M059J (cell line): Measurements from ENCODE around the gene ZBTB16. TPM values are rescaled to one million over a fixed set of nuclear protein-coding genes. Genes with fewer than 3 reads are reported as not detected.

Experiments used
- DNase-seq: peaks from one replicate; pipeline ENCODE4 v3.0.0-alpha.2; 2012; ENCODE audit warnings: low read depth
- total RNA-seq: library from RNA; depleted of rRNA; stranded (reverse); fragments of >200 nt; shearing (Covaris generic); gene quantifications from 2 replicates; pipeline ENCODE4 v1.2.3, GENCODE V29; 2014

The ZBTB16 gene
- total RNA-seq, 1 experiment from 2014 or later: not detected

- no peak for DNase-seq
These were observed 4.3 kb downstream of the ZBTB16 start for GRCh38 chr11:114063829-114064201.

GRCh38 chr11:114064216-114064615 is 4.7 kb downstream of the ZBTB16 start:
- DNase-seq: no peak

DNA sequence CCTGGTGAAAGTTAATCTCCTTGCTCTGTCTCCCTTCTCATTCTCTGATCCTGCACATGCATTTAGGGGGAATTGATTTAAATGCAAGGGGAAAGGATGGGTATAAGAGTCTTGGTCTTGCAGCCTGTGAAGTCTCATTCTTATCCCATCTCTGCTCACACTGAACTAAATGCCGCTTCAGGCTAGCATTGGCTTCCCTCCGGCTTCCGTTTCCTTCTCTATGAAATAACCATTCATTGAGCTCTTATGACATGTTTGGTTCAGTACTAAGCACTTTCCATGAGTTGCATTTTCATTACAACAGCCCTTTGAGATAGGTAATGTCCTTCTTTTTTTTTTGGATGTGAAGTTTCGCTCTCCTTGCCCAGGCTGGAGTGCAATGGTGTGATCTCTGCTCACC is 5.6 kb downstream of the ZBTB16 start:
- DNase-seq: no peak

DNA sequence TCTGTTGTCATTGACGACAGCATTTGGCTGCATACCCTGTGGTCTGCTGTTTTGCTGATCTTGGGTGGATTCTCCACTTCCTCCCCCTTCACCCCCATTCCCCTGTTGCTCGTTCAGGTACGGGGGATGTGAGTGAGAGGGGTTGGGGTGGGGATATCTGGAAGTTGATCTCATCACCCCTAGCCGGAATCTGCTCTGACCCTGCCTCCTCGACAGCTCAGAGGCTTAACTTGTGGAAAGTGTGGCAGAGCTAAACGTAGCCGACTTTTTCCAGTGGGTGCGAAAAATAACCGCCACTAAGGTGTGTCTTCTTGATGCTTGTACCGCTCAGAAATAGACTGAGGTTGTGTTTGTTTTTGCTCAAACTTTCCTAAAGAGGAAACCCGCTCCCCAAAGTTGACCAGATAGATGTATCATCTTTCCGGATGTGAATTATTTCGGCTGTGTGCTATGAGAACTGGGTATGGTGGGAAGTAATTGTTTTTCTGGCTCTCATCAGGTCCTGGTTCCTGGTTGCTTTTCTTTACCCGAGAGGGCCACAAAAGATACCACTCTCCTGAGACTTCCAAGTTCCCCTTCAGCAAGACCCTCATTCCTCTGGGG is 6.6 kb downstream of the ZBTB16 start:
- no peak for DNase-seq

GRCh38 chr11:114068327-114068726 is 8.8 kb downstream of the ZBTB16 start:
- no peak for DNase-seq

DNA sequence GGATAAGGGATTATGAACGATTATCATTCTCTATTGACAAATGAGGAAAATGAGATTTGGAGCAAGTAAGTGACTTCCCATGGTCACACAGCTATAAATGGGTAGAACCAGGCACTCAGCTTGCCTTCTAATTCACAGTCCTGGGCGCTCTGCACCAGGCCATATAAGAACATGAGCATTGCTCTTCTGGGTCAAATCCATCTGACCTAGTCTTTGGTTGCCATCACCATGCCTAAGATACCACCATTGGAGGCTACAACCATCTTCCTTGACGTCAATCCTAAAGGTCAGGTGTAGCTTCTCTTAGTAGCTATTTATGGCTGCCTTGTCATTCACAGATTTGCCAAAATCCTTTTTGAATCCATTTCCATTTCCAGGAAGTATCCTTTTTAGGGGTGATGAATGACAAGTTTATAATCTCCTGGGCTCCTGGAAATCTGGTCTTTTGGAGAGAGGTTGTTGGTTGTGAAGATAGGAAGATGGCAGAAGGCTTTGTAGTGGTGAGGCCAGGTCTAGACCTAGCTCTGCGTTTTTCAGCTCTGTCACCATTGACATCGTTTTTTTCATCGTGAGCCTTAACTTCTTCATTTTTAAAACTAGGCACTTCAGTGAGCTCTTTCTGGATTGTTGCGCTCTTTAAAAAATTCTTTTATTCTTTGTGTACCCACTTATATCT is 11.1 kb downstream of the ZBTB16 start:
- no peak for DNase-seq

DNA sequence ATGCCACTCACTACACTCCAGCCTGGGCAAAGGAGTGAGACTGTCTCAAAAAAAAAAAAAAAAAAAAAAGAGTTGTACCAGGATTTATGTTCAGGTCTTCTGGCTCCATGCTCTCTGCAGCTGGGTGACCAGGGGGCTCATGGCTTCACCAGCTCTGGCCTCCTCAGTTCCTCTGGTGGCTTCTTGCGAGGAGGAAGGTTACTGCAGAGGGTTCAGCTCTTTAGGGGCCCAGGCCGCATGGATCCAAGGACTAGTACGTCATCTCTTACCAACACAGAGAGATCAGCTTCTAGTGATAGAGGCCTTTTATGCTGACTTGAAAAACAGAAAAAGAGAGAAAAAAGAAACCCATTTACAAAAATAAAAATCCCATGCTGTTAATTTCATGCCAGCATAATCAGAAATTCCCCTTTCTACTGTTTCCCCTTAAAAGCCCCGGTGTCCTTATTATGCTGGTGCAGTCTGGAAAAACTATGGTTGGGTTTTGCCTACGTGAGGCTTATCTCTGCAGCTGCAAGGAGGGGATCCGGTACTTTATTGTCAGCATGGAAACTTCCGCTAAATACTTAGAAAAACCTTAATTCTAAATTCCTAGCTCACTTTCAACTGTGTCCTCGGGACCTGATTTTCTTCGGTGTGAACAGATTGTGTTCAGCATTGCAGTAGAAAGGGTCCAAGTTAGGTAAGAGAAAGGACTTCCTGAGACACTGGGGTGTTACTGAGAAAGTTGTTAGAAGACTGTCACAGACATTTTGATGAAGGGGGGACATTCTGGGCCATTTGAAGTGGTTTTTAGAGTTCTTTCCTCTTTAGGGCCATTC is 13.7 kb downstream of the ZBTB16 start:
- no peak for DNase-seq

DNA sequence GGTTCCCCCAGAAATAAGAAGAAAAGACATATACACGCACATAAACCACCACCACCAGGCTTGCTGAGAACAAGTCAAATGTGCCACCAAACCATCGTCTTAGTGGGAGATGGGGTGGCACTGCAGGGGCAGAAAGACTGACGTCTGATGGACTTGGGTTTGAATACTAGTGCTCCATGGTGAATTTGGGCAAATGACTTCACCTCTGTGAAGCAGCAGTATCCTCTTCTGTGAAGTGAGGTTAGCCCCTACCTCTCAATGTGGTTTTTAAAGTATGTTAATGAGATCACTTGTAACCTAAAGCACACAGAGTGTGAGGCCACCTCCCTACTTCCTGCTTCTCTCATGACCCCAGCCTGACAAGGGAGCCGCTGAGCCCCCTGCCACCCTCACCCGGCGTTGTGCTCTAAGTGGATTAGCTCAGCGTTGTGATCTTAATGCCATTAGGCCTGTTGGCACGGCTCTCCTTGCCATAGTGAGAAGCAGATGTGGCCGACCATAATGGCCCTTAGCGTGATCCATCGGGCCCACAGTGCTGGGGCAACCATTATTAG is 14.4 kb downstream of the ZBTB16 start:
- DNase-seq: no peak

DNA sequence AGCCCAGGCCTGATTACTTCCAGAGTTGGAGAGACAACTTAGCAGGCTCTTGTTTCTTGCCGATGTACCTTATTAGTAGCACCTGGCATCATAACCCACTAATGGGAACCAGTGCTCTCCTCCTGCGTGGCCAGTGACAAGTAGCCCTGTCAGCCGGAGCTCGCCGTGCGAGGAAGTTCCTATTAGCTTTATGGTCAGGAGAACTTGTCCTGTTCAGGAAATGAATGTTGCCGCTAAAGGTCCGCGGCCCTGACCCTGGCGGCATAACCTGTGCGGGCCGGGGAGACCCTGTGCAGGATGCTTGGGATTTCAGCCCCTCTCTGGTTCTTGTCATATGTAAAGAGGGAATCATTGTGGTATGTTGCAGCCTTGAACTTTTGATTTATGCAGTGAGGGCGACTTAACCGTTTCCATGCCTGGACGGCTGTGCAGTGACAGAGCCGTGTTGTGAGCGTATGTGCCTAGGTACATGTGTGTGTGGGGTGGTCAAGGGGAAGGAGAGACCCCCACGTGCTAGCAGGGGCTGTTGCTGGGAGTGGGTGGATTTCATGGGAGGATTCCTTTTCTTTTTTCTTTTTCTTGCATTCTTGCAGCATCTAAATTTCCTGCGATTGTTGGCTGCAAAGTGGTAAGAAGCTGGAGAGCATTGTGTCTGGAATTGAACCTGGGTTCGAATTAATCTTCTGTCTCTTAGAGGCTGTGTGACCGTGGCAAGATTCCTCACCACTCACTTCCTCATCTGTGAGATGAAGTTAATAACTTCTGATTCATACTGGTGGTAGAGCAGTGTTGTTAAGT is 15.2 kb downstream of the ZBTB16 start:
- DNase-seq: no peak

- no peak for DNase-seq
These were observed 15.8 kb downstream of the ZBTB16 start for GRCh38 chr11:114075344-114075610.

GRCh38 chr11:114075891-114076441 is 16.5 kb downstream of the ZBTB16 start:
- peak; percentile 15 for DNase-seq

GRCh38 chr11:114076921-114077331 is 17.4 kb downstream of the ZBTB16 start:
- DNase-seq: no peak

GRCh38 chr11:114077482-114078305 is 18.2 kb downstream of the ZBTB16 start:
- no peak for DNase-seq

GRCh38 chr11:114078423-114078822 is 18.9 kb downstream of the ZBTB16 start:
- DNase-seq: no peak

GRCh38 chr11:114079511-114080065 is 20.1 kb downstream of the ZBTB16 start:
- DNase-seq: no peak

GRCh38 chr11:114080219-114080618 is 20.7 kb downstream of the ZBTB16 start:
- peak; percentile 4 for DNase-seq

DNA sequence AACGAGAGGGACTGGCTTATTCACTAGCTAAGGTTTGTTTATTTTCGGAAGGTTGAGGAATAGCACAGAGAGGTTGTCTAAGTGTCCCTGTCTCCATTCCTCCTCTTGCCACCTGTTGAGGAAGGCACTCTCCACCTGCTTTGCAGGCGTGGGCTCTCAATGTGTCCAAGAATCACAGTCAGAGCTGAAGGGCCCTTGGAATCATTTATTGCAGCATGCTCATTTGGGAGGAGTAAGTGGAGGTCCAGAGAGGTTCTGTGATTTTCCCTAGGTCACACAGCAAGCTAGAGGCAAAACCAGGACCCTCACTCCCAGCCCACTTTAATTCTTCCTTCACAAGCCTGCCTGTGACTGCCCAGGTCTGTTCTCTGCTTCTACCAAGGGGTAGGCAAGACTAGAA is 21.3 kb downstream of the ZBTB16 start:
- no peak for DNase-seq

DNA sequence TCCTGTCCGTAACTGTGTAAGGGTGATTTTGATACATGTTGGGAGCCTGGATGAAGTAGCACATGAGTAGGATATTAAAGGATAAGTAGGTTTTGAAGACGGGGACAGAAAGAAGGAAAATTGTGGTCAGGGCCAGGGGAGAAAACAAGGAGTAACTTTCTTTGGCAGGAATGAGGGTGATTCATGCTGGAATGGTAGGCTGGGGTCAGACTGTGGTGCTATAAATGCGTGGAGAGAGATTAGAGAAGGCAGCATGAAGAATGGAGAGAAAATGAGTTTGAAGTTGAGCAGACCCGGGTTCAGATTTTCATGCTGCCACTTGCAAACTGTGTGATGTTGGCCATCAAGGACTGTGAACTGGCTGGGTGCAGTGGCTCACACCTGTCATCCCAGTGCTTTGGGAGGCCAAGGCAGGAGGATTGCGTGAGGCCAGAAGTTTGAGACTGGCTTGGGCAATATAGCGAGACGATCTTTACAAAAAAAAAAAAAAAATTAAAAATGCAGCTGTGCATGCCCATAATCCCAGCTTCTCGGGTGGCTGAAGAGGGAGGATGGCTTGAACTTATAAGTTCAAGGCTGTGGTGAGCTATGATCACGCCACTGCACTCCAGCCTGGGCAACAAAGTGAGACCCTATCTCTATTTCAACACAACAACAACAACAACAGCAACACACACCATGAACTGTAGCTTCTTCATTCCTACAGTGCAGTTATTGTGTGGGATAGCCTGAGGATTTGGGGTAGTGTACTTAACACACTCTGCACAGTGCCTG is 22.3 kb downstream of the ZBTB16 start:
- peak; percentile 48 for DNase-seq

- DNase-seq: peak; percentile 16
These were observed 22.9 kb downstream of the ZBTB16 start for GRCh38 chr11:114082415-114082748.

DNA sequence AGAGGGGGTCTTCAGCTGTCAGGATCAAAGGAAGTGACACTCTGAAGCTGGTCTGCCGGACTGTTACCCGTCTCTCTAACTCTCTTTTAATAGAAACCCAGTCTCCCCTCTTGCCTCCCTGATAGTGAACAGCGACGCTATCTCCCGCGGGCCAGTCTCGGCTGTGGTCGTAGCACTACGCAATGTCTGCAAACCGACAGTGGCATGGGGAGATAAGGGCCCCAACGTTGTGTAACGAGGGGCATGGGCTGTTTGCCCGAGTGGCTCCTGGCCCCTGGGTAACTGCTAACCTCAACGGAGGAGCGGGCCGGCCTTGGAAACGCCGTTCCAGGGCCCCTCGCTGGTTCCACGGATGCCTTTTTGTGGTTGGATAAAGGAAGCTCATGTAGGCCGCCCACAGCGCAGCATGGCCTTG is 23.3 kb downstream of the ZBTB16 start:
- DNase-seq: no peak
